HPDE6-E6E7 (cell line): Measurements from ENCODE around the gene DDX43.
"Not testable (repeated sequence)": the region's sequence is repeated elsewhere in the genome, so short reads cannot be mapped to it uniquely, and the experiment has no call there.

Experiments used
- DNase-seq: peaks from one replicate; pipeline ENCODE4 v3.0.0; 2011; ENCODE audit warnings: missing footprints; ENCODE audit errors: extremely low spot score

DDX43 gene

DNA sequence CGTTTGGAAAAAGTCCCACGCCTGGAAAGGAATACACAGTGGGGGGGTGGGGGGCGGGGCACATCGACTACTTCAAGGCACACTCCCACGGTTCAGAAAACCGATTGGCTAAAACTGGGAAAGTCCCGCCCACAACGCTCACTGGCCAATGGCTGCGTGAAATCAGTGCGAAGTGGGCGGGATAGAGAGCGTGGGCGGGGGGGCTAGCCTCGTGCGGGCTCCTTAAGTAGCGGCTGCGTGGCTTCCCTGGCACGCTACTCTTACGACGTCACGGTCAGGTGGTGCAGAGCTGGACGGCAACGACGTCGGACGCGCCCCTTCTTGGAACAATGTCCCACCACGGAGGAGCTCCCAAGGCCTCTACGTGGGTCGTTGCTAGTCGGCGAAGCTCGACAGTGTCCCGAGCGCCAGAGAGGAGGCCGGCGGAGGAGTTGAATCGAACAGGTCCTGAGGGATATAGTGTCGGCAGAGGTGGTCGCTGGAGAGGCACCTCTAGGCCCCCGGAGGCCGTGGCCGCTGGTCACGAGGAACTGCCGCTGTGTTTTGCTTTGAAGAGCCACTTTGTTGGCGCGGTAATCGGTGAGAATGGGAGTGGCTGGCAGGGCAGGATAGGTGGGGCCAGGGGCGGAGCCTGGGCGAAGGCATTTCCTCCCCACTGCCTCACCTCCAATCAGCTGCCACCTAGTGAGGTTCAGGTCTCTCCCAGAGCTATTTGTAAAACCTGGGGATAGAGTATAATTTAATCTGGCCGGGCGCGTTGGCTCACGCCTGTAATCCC lies at the start of gene DDX43:
DDX43 (plus strand) TSS at position 252 of the 778 bp plus-strand sequence; CDS start at position 330, 78 bp downstream.
- DNase-seq = no peak

GRCh38 chr6:73348550-73349204 lies 46.0 kb upstream of the DDX43 start:
- DNase-seq = no peak

DNA sequence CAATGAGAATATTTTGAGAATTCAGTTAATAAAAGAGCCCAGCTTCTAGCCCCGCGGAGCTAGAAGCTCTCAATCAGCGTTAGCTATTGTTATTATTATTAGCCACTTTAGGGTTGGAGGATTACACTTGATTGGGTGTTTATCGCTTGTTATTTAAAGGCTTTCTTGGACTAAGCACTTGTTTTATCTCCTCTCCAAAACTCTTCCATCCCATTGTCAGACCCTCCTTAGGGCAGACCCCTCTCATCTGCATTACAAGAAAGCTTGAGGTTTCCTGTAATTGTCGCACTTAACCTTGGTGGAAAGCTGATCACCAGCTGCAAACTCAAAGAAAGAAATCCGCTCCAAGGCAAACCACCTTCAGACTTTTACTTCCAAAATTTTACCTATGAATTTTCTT lies 45.3 kb upstream of the DDX43 start:
- no peak for DNase-seq

GRCh38 chr6:73353636-73354593 lies 40.7 kb upstream of the DDX43 start, which contains the start of gene DPPA5:
DPPA5 (minus strand) TSS chr6:73354276; CDS start chr6:73354225, 51 bp downstream.
- DNase-seq = no peak

DNA sequence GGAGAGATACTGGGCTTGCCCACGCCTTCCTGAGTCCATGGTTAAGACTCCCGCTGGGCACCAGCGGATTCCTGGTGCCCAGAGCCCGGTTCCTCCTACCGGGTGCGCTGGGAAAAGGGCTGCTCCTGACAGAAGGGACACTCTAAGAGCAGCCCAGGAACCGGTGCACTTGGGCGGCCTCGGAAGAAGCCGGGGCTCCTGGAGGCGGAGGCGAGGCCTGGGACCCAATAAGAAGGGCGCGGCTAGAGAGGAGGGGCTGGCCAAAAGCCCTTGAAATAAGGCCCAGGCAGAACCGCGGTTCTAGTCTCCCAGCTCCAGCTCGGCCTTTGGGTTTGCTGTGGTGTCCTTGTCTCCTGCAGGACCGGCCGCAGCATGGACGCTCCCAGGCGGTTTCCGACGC lies 32.3 kb upstream of the DDX43 start, which contains the start of gene KHDC3L:
KHDC3L (plus strand) TSS at position 301 of the 400 bp plus-strand sequence; CDS start at position 373, 72 bp downstream.
- no peak for DNase-seq

- no peak for DNase-seq
Measured at GRCh38 chr6:73362869-73363536, 31.6 kb upstream of the DDX43 start.

DNA sequence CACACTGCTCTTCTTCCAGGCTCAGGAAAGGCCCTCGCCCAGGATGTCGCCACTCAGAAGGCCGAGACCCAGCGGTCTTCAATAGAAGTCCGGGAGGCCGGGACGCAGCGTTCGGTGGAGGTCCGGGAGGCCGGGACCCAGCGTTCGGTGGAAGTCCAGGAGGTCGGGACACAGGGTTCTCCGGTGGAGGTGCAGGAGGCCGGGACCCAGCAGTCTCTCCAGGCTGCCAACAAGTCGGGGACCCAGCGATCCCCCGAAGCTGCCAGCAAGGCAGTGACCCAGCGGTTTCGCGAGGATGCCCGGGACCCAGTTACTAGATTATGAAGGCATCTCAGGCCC lies 31.1 kb upstream of the DDX43 start:
- no peak for DNase-seq

DNA sequence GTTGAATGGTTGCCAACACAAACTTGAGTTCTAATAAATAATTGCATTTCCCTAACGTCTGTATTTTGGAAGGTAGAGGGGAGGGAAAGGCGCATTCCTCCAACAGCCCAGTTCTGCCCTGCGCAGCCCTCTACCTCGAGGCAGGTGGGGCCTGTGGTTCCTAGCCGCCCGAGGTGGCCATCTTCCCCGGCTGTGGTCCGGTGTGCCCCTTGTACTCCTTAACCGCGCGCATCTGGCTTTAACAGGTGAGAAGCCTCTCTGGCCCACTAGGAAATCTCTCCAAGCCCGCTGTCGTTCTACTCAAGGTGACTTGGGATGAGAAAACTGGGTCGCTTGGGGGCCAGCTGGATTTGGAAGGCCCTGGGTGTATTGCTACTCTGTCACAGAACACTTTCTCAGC lies 30.5 kb upstream of the DDX43 start:
- no peak for DNase-seq

- no peak for DNase-seq
Measured at GRCh38 chr6:73364549-73364948, 30.1 kb upstream of the DDX43 start.

- no peak for DNase-seq
Measured at GRCh38 chr6:73367761-73368355, 26.8 kb upstream of the DDX43 start.

DNA sequence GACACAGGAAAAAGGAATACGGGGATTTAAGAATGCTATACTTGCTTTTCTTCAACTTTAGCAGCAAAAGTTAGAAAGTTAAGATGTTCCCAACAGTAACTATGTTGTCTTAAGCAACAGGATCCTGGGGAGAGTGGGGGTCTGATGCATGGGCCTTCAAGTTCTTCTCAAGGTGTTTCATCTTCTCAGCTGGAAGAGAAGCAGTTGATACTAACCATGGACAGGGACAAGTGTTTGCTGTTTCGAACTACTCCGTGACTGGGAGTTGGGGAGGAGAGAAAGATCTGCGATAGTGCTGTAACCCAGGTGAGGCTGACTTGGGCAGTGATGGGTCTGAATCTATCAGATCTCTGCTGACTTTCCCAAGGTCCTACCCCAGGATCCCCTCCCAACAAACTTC lies 26.0 kb upstream of the DDX43 start:
- no peak for DNase-seq

DNA sequence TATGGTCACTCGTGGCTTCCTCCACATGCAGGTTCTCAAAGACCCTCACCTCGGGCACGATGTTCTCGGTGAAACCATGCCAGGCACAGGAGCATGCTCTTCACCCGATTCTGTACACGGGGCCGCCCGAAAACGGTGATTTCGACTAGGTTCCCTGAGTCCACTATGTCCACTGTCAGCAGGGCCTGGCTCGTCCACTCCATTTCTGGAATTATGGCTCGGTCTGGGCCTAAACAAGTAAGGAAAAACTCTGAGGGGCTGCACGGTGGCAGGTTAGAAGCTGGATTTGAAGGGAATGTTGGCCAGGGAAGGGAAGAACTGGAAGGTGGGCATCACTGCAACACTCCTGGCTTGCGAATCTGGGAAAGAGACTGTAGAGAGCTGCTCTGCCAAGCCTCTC lies 25.5 kb upstream of the DDX43 start:
- DNase-seq = no peak

GRCh38 chr6:73369563-73369962 lies 25.1 kb upstream of the DDX43 start, which contains the start of gene OOEP:
OOEP (minus strand) TSS chr6:73369897; CDS start chr6:73369792, 105 bp downstream.
- DNase-seq = no peak

DNA sequence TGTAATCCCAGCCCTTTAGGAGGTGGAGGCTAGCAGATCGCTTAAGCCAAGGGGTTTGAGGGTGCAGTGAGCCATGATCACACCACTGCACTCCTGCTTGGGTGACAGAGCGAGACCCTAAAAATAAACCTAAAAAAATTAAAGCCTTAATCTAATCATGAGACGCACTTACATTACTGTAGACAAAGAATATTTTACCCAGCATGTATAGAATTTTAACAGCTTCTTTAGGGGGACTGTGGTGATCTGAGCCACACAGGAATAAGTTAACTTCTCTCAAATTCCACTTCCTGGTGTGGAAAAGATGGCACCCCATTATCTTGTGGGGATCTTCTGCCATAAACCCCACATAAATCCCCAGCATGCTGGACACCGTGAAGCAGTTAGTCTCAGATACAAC lies 22.6 kb upstream of the DDX43 start:
- no peak for DNase-seq

- DNase-seq = no peak
Measured at GRCh38 chr6:73372516-73372915, 22.1 kb upstream of the DDX43 start.

GRCh38 chr6:73375216-73375615 lies 19.4 kb upstream of the DDX43 start:
- DNase-seq = no peak

DNA sequence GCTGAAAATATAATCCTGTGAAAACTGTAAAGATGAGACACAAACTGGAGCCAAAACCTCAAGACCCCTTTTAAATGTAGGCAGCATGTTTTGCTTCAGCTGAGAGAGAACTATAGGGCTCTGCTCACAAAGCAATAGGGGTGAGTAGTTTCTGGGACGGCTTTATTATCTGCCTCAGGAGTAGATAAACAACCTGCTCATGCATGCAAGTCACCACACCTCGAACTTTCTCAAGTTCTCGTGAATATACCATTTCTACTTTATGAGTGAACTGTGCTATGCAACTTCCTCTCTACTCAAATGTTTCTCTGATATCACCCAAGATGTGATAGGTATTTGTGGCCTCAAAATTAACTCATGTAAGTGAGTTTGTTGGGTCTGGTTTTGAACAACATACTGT lies 17.4 kb upstream of the DDX43 start:
- DNase-seq = no peak

- DNase-seq = not testable (repeated sequence)
Measured at GRCh38 chr6:73381531-73381930, 13.1 kb upstream of the DDX43 start.

DNA sequence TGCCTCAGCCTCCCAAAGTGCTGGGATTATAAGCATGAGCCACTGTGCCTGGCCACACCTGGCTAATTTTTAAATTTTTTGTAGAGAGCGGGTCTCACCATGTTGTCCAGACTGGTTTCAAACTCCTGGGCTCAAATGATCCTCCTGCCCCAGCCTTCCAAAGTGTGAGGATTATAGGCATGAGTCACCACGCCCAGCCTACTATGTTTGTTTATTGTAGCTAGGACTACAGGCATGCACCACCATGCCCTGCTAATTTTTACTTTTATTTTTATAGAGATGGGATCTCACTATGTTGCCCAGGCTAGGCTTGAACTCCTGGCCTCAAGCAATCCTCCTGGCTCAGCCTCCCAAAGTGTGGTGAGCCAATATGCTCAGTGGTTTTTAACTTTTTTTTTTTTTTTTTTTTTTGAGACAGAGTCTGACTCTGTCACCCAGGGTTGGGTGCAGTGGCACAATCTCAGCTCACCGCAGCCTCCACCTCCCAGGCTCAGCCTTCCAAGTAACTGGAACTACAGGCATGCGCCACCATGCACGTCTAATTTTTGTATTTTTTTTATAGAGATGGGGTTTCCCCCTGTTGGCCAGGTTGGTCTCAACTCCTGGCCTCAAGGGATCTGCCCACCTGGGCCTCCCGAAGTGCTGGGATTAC lies 12.0 kb upstream of the DDX43 start:
- no peak for DNase-seq

GRCh38 chr6:73388433-73388799 lies 6.2 kb upstream of the DDX43 start:
- no peak for DNase-seq
